Measurements from ENCODE around the gene APOBEC3G. TPM values are rescaled to one million over a fixed set of nuclear protein-coding genes. Genes with fewer than 3 reads are reported as not detected.
A peak's percentile ranks its signal among the peaks of the same experiment; 100 is the strongest.

Gene APOBEC3G
- total and polyA plus RNA-seq, 2 experiments from 2014 or later: 2.1 to 3.3 TPM

DNA sequence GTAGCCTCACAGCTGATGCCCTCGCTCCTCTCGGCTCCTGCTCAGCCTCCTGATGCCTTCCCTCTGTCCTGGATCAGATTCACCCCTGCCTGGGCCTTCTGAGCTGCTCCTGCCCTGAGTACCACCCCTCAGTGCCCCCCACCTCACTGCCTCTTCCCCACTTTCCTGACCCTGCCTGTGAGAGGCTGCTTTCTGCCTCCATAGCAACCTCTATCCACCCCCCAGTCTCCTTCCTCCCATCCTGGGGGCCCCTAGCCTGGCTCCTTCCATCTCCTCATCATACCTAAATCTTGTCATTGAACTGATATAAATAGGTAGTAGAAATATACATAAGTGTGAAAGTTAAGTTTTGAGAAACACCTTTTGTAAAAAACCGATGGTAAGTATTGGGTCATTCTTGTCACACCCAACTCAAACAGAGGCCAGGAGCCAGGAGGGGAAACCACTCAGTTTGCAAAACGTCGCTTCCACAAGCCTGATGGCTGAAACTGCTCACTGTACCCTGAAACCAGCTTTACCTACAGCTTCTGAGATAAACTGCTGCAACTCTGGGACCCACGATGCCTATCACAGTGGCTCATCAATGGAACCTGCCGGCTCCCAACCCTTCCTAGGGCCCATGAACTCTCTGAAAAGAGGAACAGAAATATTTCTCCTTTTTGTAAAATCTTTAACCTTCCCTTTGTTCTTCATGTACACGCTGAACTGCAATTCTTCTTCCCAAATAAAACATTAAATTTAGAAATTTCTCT is 15.2 kb downstream of the APOBEC3G start:
- Histone ChIP-seq H3K9me2 (ENCODE audit: insufficient read depth) (no peaks in the 10 kb centered on the region), H3K4me2 (no peak overlapping the region), H3K4me1 (ENCODE audit: insufficient read depth) (peaks cover 11% of the 10 kb centered on the region; the same call in 1 of the 2 replicates), H4K20me1 (replicated peaks; ENCODE audit: insufficient read depth) (no peaks in the 10 kb centered on the region), H3F3A (replicated peaks; ENCODE audit: low read depth) (0 out of 2 replicates have a peak, but pooled peaks cover under 1% of the 10 kb centered on the region), H3K4me3 (no peak overlapping the region), H3K27me3 (ENCODE audit: insufficient read depth) (no peaks in the 10 kb centered on the region), H3K36me3 (ENCODE audit: insufficient read depth) (no peaks in the 10 kb centered on the region), H2AFZ (no peak overlapping the region), H3K79me2 (replicated peaks; ENCODE audit: insufficient read depth) (no peaks in the 10 kb centered on the region), H3K27ac (ENCODE audit: low read depth) (no peak overlapping the region)
- no peak for ATAC-seq
- no peak overlapping the region for H3K27ac Mint-ChIP-seq
- peaks cover 15% of the 10 kb centered on the region for H3K4me1 Mint-ChIP-seq
- no peaks in the 10 kb centered on the region for H3K36me3 Mint-ChIP-seq (ENCODE audit: low read depth)
- TF ChIP-seq, protein P1, sequence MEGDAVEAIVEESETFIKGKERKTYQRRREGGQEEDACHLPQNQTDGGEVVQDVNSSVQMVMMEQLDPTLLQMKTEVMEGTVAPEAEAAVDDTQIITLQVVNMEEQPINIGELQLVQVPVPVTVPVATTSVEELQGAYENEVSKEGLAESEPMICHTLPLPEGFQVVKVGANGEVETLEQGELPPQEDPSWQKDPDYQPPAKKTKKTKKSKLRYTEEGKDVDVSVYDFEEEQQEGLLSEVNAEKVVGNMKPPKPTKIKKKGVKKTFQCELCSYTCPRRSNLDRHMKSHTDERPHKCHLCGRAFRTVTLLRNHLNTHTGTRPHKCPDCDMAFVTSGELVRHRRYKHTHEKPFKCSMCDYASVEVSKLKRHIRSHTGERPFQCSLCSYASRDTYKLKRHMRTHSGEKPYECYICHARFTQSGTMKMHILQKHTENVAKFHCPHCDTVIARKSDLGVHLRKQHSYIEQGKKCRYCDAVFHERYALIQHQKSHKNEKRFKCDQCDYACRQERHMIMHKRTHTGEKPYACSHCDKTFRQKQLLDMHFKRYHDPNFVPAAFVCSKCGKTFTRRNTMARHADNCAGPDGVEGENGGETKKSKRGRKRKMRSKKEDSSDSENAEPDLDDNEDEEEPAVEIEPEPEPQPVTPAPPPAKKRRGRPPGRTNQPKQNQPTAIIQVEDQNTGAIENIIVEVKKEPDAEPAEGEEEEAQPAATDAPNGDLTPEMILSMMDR (conservative IDR thresholded peaks at IDR 0.05; ENCODE audit: low read depth in 2 of 2): no peak
- no peak for TF ChIP-seq EZH2 (IDR thresholded peaks at IDR 0.05; ENCODE audit: low read depth, unreplicated experiment)
- TF ChIP-seq STAT1 (IDR thresholded peaks at IDR 0.05; ENCODE audit: unreplicated experiment): no peak
- no peak for TF ChIP-seq POLR2AphosphoS5 (IDR thresholded peaks at IDR 0.05; ENCODE audit: low read depth)
- no peak for TF ChIP-seq ZNF114 (CRISPR knock-in tag; IDR thresholded peaks at IDR 0.05)
- TF ChIP-seq, protein P2, sequence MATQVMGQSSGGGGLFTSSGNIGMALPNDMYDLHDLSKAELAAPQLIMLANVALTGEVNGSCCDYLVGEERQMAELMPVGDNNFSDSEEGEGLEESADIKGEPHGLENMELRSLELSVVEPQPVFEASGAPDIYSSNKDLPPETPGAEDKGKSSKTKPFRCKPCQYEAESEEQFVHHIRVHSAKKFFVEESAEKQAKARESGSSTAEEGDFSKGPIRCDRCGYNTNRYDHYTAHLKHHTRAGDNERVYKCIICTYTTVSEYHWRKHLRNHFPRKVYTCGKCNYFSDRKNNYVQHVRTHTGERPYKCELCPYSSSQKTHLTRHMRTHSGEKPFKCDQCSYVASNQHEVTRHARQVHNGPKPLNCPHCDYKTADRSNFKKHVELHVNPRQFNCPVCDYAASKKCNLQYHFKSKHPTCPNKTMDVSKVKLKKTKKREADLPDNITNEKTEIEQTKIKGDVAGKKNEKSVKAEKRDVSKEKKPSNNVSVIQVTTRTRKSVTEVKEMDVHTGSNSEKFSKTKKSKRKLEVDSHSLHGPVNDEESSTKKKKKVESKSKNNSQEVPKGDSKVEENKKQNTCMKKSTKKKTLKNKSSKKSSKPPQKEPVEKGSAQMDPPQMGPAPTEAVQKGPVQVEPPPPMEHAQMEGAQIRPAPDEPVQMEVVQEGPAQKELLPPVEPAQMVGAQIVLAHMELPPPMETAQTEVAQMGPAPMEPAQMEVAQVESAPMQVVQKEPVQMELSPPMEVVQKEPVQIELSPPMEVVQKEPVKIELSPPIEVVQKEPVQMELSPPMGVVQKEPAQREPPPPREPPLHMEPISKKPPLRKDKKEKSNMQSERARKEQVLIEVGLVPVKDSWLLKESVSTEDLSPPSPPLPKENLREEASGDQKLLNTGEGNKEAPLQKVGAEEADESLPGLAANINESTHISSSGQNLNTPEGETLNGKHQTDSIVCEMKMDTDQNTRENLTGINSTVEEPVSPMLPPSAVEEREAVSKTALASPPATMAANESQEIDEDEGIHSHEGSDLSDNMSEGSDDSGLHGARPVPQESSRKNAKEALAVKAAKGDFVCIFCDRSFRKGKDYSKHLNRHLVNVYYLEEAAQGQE (IDR thresholded peaks at IDR 0.05; ENCODE audit: unreplicated experiment): no peak
- TF ChIP-seq CREB1 (CRISPR knock-in tag; IDR thresholded peaks at IDR 0.05; ENCODE audit: low read depth): no peak
- H3K4me3 Mint-ChIP-seq: no peak overlapping the region; the same call in 2 of the 3 replicates
- peaks cover 20% of the 10 kb centered on the region for H3K27me3 Mint-ChIP-seq (ENCODE audit: insufficient read depth, low read depth, poor library complexity)
- no peak for DNase-seq (ENCODE audit: low spot score)
- no peaks in the 10 kb centered on the region for H3K9me3 Mint-ChIP-seq

DNA sequence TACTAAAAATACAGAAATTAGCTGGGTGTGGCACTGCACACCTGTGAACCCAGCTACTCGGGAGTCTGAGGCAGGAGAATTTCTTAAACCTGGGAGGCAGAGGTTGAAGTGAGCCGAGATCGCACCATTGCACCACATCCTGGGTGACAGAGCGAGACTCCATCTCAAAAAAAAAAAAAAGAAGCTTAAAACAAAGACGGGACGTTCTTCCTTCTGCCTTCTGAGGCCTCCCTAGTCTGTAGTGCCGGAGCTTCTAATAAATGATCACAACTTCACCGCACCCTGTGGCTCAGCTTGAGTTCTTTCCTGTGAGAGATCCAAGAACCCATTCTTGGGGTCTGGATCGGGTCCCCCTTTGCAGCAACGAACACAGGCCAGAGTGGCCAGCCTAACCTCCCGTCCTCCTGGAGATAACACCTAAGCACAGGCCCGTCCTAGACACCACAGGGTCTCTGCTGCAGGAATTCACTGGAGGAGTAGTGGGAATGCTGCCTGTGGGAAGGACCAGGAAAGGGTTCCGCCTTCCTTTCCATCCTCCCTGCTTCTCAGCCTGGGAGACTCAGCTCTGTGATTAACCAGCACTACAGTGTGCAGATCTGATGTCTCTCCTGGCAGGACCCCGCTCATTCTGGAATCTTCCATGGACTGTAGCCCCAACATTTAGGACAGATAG is 17.8 kb downstream of the APOBEC3G start:
- H4K20me1 ChIP-seq (replicated peaks; ENCODE audit: insufficient read depth): no peaks in the 10 kb centered on the region
- H3K79me2 ChIP-seq (replicated peaks; ENCODE audit: insufficient read depth): no peaks in the 10 kb centered on the region
- no peak overlapping the region for H3K4me2 ChIP-seq
- no peak overlapping the region for H3K4me3 ChIP-seq
- DNase-seq (ENCODE audit: low spot score): no peak
- H3K36me3 ChIP-seq (ENCODE audit: insufficient read depth): no peaks in the 10 kb centered on the region
- Mint-ChIP-seq H3K27ac (no peak overlapping the region), H3K36me3 (ENCODE audit: low read depth) (no peaks in the 10 kb centered on the region), H3K27me3 (ENCODE audit: insufficient read depth, low read depth, poor library complexity) (peaks cover 24% of the 10 kb centered on the region), H3K9me3 (no peaks in the 10 kb centered on the region), H3K4me3 (no peak overlapping the region), H3K4me1 (peaks cover 20% of the 10 kb centered on the region)
- H3F3A ChIP-seq (replicated peaks; ENCODE audit: low read depth): 0 out of 2 replicates have a peak, but pooled peaks cover 3% of the 10 kb centered on the region
- ATAC-seq: no peak
- peak overlapping the region; percentile 28; the same call in 1 of the 2 replicates for H2AFZ ChIP-seq
- no peaks in the 10 kb centered on the region for H3K27me3 ChIP-seq (ENCODE audit: insufficient read depth)
- no peak overlapping the region for H3K27ac ChIP-seq (ENCODE audit: low read depth)
- peaks cover 18% of the 10 kb centered on the region; the same call in 1 of the 2 replicates for H3K4me1 ChIP-seq (ENCODE audit: insufficient read depth)
- H3K9me2 ChIP-seq (ENCODE audit: insufficient read depth): no peaks in the 10 kb centered on the region
- TF ChIP-seq, protein P2 (IDR thresholded peaks at IDR 0.05; ENCODE audit: unreplicated experiment): no peak
- no peak for TF ChIP-seq POLR2AphosphoS5 (IDR thresholded peaks at IDR 0.05; ENCODE audit: low read depth)
- no peak for TF ChIP-seq NANOG (IDR thresholded peaks at IDR 0.05; ENCODE audit: borderline replicate concordance)
- TF ChIP-seq ZNF331 (CRISPR knock-in tag; IDR thresholded peaks at IDR 0.05; ENCODE audit: low read depth): no peak
- TF ChIP-seq, protein P3, sequence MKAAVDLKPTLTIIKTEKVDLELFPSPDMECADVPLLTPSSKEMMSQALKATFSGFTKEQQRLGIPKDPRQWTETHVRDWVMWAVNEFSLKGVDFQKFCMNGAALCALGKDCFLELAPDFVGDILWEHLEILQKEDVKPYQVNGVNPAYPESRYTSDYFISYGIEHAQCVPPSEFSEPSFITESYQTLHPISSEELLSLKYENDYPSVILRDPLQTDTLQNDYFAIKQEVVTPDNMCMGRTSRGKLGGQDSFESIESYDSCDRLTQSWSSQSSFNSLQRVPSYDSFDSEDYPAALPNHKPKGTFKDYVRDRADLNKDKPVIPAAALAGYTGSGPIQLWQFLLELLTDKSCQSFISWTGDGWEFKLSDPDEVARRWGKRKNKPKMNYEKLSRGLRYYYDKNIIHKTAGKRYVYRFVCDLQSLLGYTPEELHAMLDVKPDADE (IDR thresholded peaks at IDR 0.05): no peak
- TF ChIP-seq ZNF114 (CRISPR knock-in tag; IDR thresholded peaks at IDR 0.05): no peak
- no peak for TF ChIP-seq STAT1 (IDR thresholded peaks at IDR 0.05; ENCODE audit: unreplicated experiment)
- no peak for TF ChIP-seq EZH2 (IDR thresholded peaks at IDR 0.05; ENCODE audit: low read depth, unreplicated experiment)
- no peak for TF ChIP-seq CREB1 (CRISPR knock-in tag; IDR thresholded peaks at IDR 0.05; ENCODE audit: low read depth)
